GM12891 (cell line): Measurements from ENCODE around the gene PIP4K2A.
A peak's percentile ranks its signal among the peaks of the same experiment; 100 is the strongest.

Source experiments
- DNase-seq: peaks from one replicate; pipeline ENCODE4 v3.0.0; 2011; ENCODE audit warnings: low spot score; ENCODE audit not compliant: insufficient read length
- FAIRE-seq: peaks from 2 replicates; lab custom pipeline; 2011; peaks lifted over from hg19 to GRCh38; lab: Jason Lieb, UNC
- PAX5 ChIP-seq: IDR thresholded peaks from 2 replicates; pipeline ENCODE4 v1.6.1; 2011; ENCODE audit warnings: low read length, moderate library complexity, mild to moderate bottlenecking; ENCODE audit not compliant: insufficient read depth, severe bottlenecking
- POLR2A ChIP-seq: IDR thresholded peaks from 2 replicates; pipeline ENCODE4 v1.6.1; 2011; ENCODE audit warnings: low read depth, low read length, control low read depth
- POLR2AphosphoS5 ChIP-seq: IDR thresholded peaks from 2 replicates; pipeline ENCODE4 v1.6.1; 2011; ENCODE audit warnings: low read depth, low read length, control low read depth
- POU2F2 ChIP-seq: IDR thresholded peaks from 2 replicates; pipeline ENCODE4 v1.6.1; 2011; ENCODE audit warnings: low read depth, mild to moderate bottlenecking, control low read depth, low read length, moderate library complexity
- SPI1 ChIP-seq: IDR thresholded peaks from 2 replicates; pipeline ENCODE4 v1.6.1; 2011; ENCODE audit warnings: low read depth, low read length, control low read depth
- TAF1 ChIP-seq: IDR thresholded peaks from 2 replicates; pipeline ENCODE4 v1.6.1; 2011; ENCODE audit warnings: low read depth, low read length, control low read depth

Gene PIP4K2A

GRCh38 chr10:22628309-22628708 is 86.1 kb downstream of the PIP4K2A start:
- TF ChIP-seq POLR2AphosphoS5 (no peak), TAF1 (no peak), PAX5 (no peak), POU2F2 (no peak), SPI1 (no peak), POLR2A (no peak)
- peak; percentile 84 for FAIRE-seq
- no peak for DNase-seq

- TF ChIP-seq SPI1 (no peak), TAF1 (no peak), POLR2AphosphoS5 (no peak), POLR2A (no peak), POU2F2 (no peak), PAX5 (no peak)
- FAIRE-seq (no peak), DNase-seq (no peak)
Observed at GRCh38 chr10:22626784-22627183, 87.6 kb downstream of the PIP4K2A start.

GRCh38 chr10:22625516-22626290 is 88.7 kb downstream of the PIP4K2A start:
- DNase-seq, result no peak
- FAIRE-seq, result no peak
- no peak for TF ChIP-seq SPI1
- no peak for TF ChIP-seq POLR2A
- no peak for TF ChIP-seq TAF1
- no peak for TF ChIP-seq POLR2AphosphoS5

DNA sequence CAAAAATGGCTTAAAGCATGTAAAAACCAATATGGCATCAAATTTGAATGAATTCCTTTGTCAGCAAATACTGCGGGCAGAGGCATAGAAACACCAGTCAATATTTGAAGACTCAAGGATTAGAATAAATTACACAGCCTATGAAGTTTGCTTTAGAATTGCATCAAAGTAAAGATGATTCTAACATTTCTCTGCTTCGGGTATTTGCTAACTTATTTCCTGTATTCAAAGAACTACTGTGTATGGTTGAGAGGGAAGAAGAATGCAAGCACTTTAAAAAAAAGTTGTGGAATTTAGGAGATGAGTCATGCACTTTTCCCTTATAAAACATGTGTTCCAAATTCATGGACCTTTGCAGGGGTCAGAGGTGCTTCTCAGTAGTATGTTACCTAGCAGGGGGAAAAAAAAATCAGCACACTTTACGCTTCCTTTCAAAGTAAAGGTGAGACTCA is 90.1 kb downstream of the PIP4K2A start:
- FAIRE-seq, result peak; percentile 61
- DNase-seq, result no peak
- no peak for TF ChIP-seq SPI1
- no peak for TF ChIP-seq POLR2A
- no peak for TF ChIP-seq POU2F2
- no peak for TF ChIP-seq TAF1
- TF ChIP-seq POLR2AphosphoS5, result no peak
- no peak for TF ChIP-seq PAX5

GRCh38 chr10:22623633-22624253 is 90.6 kb downstream of the PIP4K2A start:
- DNase-seq (no peak), FAIRE-seq (peak; percentile 66)
- TF ChIP-seq POU2F2, result no peak
- no peak for TF ChIP-seq PAX5
- no peak for TF ChIP-seq SPI1
- TF ChIP-seq TAF1, result no peak
- no peak for TF ChIP-seq POLR2AphosphoS5
- no peak for TF ChIP-seq POLR2A

- DNase-seq (no peak), FAIRE-seq (no peak)
- TF ChIP-seq SPI1, result no peak
- no peak for TF ChIP-seq POU2F2
- no peak for TF ChIP-seq POLR2A
- TF ChIP-seq POLR2AphosphoS5, result no peak
- TF ChIP-seq TAF1, result no peak
- TF ChIP-seq PAX5, result no peak
Observed at GRCh38 chr10:22622242-22622806, 92.1 kb downstream of the PIP4K2A start.

DNA sequence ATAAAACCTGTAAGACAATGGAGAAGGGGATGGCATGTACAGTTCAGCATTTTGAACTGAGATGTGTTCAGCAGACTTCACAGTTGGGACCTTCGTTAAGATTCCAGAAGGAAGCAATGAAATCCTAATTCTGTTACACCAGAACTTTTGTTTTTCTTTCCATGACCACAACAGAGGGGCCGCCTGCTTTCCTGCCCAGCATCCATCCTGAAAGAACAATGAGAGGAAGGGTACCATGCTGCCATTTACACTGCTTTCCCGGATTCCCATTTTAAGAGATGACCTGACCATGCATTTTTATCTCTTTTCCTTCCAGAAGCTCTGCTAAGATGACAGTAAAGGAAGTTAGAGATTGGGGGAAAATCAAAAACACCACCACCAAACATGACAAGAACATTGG is 92.7 kb downstream of the PIP4K2A start:
- TF ChIP-seq POLR2A, result no peak
- no peak for TF ChIP-seq TAF1
- no peak for TF ChIP-seq POLR2AphosphoS5
- no peak for TF ChIP-seq SPI1
- TF ChIP-seq POU2F2, result no peak
- no peak for TF ChIP-seq PAX5
- DNase-seq (no peak), FAIRE-seq (no peak)

DNA sequence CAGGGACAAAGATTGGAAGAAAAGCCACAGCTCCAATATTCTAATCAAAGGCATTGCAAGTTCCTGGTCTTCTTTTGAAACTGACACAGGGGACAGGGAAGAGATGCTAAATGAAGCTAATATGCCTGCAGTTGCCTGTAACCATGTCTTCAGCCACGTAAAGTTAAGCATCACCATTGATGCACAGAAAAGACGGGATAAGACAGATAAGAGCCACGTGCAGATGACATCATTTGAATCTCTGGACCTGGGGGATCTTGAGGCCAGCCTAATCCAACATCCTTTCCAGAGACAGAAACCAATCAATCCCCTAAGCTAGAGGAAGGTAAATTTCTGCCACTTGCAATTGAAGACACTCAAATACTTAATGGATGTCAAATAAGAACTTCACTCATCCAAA is 93.4 kb downstream of the PIP4K2A start:
- DNase-seq (no peak), FAIRE-seq (no peak)
- no peak for TF ChIP-seq TAF1

GRCh38 chr10:22620140-22620857 is 94.1 kb downstream of the PIP4K2A start:
- no peak for DNase-seq
- no peak for FAIRE-seq
- no peak for TF ChIP-seq SPI1
- TF ChIP-seq TAF1, result no peak
- TF ChIP-seq PAX5, result no peak
- TF ChIP-seq POU2F2, result no peak
- TF ChIP-seq POLR2A, result no peak
- no peak for TF ChIP-seq POLR2AphosphoS5

- FAIRE-seq (no peak), DNase-seq (no peak)
- TF ChIP-seq PAX5 (no peak), SPI1 (no peak), POLR2A (no peak), POLR2AphosphoS5 (no peak), TAF1 (no peak), POU2F2 (no peak)
Observed at GRCh38 chr10:22619101-22619500, 95.3 kb downstream of the PIP4K2A start.
